Nephron (organoid): ENCODE measurements around the gene CLEC16A.

Source experiments
- H3K27ac Mint-ChIP-seq, 3 experiments: 2 replicates each; pipeline ENCODE4 v1.8.0; 2020; ENCODE audit warnings: mixed read lengths in 3 of 3, mild to moderate bottlenecking in 2 of 3, moderate library complexity in 1 of 3
- H3K27me3 Mint-ChIP-seq: 2 replicates; pipeline ENCODE4 v1.8.0; 2021; ENCODE audit warnings: low read depth, mild to moderate bottlenecking, moderate library complexity, mixed read lengths
- H3K36me3 Mint-ChIP-seq: 2 replicates; pipeline ENCODE4 v1.8.0; 2020; ENCODE audit warnings: low read depth, mixed read lengths
- H3K4me1 Mint-ChIP-seq: 2 replicates; pipeline ENCODE4 v1.8.0; 2020; ENCODE audit warnings: mixed read lengths
- H3K4me3 Mint-ChIP-seq, 3 experiments: 2 replicates each; pipeline ENCODE4 v1.8.0; 2020; ENCODE audit warnings: mild to moderate bottlenecking in 3 of 3, mixed read lengths in 3 of 3, moderate library complexity in 2 of 3
- H3K9me3 Mint-ChIP-seq: 2 replicates; pipeline ENCODE4 v1.8.0; 2020; ENCODE audit warnings: mixed read lengths
- CTCF ChIP-seq, 3 experiments: fragments of 200-600 bp; sonication (generic); IDR thresholded peaks; one replicate each; pipeline ENCODE4 v1.5.0; 2021; ENCODE audit warnings: antibody characterized with exemption in 3 of 3; ENCODE audit not compliant: unreplicated experiment in 3 of 3

CLEC16A gene

GRCh38 chr16:10999300-10999699 is 54.9 kb downstream of the CLEC16A start:
- Mint-ChIP-seq H3K4me3 (no peak overlapping the region), H3K36me3 (peaks cover 46% of the 10 kb centered on the region), H3K9me3 (no peaks in the 10 kb centered on the region), H3K4me1 (no peaks in the 10 kb centered on the region), H3K27me3 (no peaks in the 10 kb centered on the region), H3K27ac (no peak overlapping the region)
- no peak for TF ChIP-seq CTCF (IDR thresholded peaks at IDR 0.05; ENCODE audit: unreplicated experiment in 3 of 3)

- H3K9me3 Mint-ChIP-seq = no peaks in the 10 kb centered on the region
- no peak overlapping the region for H3K4me3 Mint-ChIP-seq
- TF ChIP-seq CTCF (IDR thresholded peaks at IDR 0.05; ENCODE audit: unreplicated experiment in 3 of 3) = no peak
- H3K4me1 Mint-ChIP-seq = peaks cover 13% of the 10 kb centered on the region
- H3K36me3 Mint-ChIP-seq = peaks cover 42% of the 10 kb centered on the region
- no peaks in the 10 kb centered on the region for H3K27me3 Mint-ChIP-seq
- no peak overlapping the region for H3K27ac Mint-ChIP-seq
Observed at GRCh38 chr16:11001611-11002010, 57.2 kb downstream of the CLEC16A start.

GRCh38 chr16:11003141-11003540 is 58.8 kb downstream of the CLEC16A start:
- Mint-ChIP-seq H3K9me3 (no peaks in the 10 kb centered on the region), H3K36me3 (peaks cover 35% of the 10 kb centered on the region), H3K27ac (no peak overlapping the region), H3K4me3 (no peak overlapping the region), H3K27me3 (no peaks in the 10 kb centered on the region), H3K4me1 (peaks cover 13% of the 10 kb centered on the region)
- TF ChIP-seq CTCF (IDR thresholded peaks at IDR 0.05; ENCODE audit: unreplicated experiment in 3 of 3) = no peak

GRCh38 chr16:11004351-11004750 is 60.0 kb downstream of the CLEC16A start:
- Mint-ChIP-seq H3K4me1 (peaks cover 13% of the 10 kb centered on the region), H3K36me3 (peaks cover 40% of the 10 kb centered on the region), H3K27ac (no peak overlapping the region), H3K27me3 (no peaks in the 10 kb centered on the region), H3K4me3 (no peak overlapping the region), H3K9me3 (no peaks in the 10 kb centered on the region)
- no peak for TF ChIP-seq CTCF (IDR thresholded peaks at IDR 0.05; ENCODE audit: unreplicated experiment in 3 of 3)

- TF ChIP-seq CTCF (IDR thresholded peaks at IDR 0.05; ENCODE audit: unreplicated experiment in 3 of 3) = no peak
- Mint-ChIP-seq H3K36me3 (peaks cover 41% of the 10 kb centered on the region), H3K9me3 (no peaks in the 10 kb centered on the region), H3K27ac (no peak overlapping the region), H3K4me3 (no peak overlapping the region), H3K4me1 (peaks cover 13% of the 10 kb centered on the region), H3K27me3 (no peaks in the 10 kb centered on the region)
Observed at GRCh38 chr16:11004973-11005610, 60.7 kb downstream of the CLEC16A start.

GRCh38 chr16:11005611-11005975 is 61.2 kb downstream of the CLEC16A start:
- Mint-ChIP-seq H3K4me3 (no peak overlapping the region), H3K27me3 (no peaks in the 10 kb centered on the region), H3K27ac (no peak overlapping the region), H3K4me1 (peaks cover 13% of the 10 kb centered on the region), H3K9me3 (no peaks in the 10 kb centered on the region), H3K36me3 (peaks cover 41% of the 10 kb centered on the region)
- TF ChIP-seq CTCF (IDR thresholded peaks at IDR 0.05; ENCODE audit: unreplicated experiment in 3 of 3) = no peak
